Measurements from ENCODE around the gene AFG1L.

GRCh38 chr6:108287373-108287772, 7.5 kb upstream of the AFG1L start:
- TF ChIP-seq CTCF (IDR thresholded peaks at IDR 0.05; ENCODE audit: low read length): no peak
- no peak for TF ChIP-seq EZH2 (IDR thresholded peaks at IDR 0.05; ENCODE audit: borderline replicate concordance, low read length)

Measured in OCI-LY1 (cell line).